Left ventricle myocardium inferior (tissue), 1 donor: Measurements from ENCODE around the gene NR1D1. TPM values are rescaled to one million over a fixed set of nuclear protein-coding genes. Genes with fewer than 3 reads are reported as not detected.
"Not testable (repeated sequence)": the region's sequence is repeated elsewhere in the genome, so short reads cannot be mapped to it uniquely, and the experiment has no call there.

ENCODE experiments used
- DNase-seq: peaks from one replicate; pipeline ENCODE4 v3.0.0-alpha.2; 2020
- H3K27ac ChIP-seq: fragments of 200-600 bp; replicated peaks from 2 replicates; pipeline ENCODE4 v1.8.0; 2021
- H3K27me3 ChIP-seq: fragments of 200-600 bp; 2 replicates; pipeline ENCODE4 v1.8.0; 2021; ENCODE audit warnings: low read depth
- H3K36me3 ChIP-seq: fragments of 200-600 bp; 2 replicates; pipeline ENCODE4 v1.8.0; 2021
- H3K4me1 ChIP-seq: fragments of 200-600 bp; 2 replicates; pipeline ENCODE4 v1.8.0; 2021
- H3K4me3 ChIP-seq: fragments of 200-600 bp; 2 replicates; pipeline ENCODE4 v1.8.0; 2021; ENCODE audit warnings: mild to moderate bottlenecking, moderate library complexity
- H3K9me3 ChIP-seq: fragments of 200-600 bp; replicated peaks from 2 replicates; pipeline ENCODE4 v1.8.0; 2021
- CTCF ChIP-seq: fragments of 200-600 bp; IDR thresholded peaks from 2 replicates; pipeline ENCODE4 v1.8.0; 2021; ENCODE audit warnings: antibody characterized with exemption, mild to moderate bottlenecking, borderline replicate concordance
- intact Hi-C: fragments of 100-400 bp; cut with micrococcal nuclease; formaldehyde crosslinking; loops from one replicate; pipeline ENCODE4 v1.11.0; 2022
- long read RNA-seq: library from polyadenylated mRNA; unstranded; transcript quantifications from one replicate; pipeline ENCODE4 v2.0.0, GENCODE V29; 2021
- total RNA-seq: library from RNA; stranded (reverse); fragmentation: NEBNext Ultra II Directional; extraction: Animal tissue kit (Norgen Biotek cat#: 25700); gene quantifications from one replicate; pipeline ENCODE4 v1.2.1, GENCODE V29; 2021
- donor health status: DM: no; HTN: yes; CAD: no; lungs with severe emphysema.

Gene NR1D1
- 19.1 TPM for total RNA-seq
- long read RNA-seq, transcript NR1D1-201 (8 exons, 2,772 nt), result major isoform, 27 of 32 reads
- long read RNA-seq, partial matches to known transcripts, result 2 of 32 reads
- long read RNA-seq, other reads (novel, unspliced or antisense), result 3 of 32 reads

GRCh38 chr17:40100419-40100668, at the start of gene NR1D1:
NR1D1 (minus strand) TSS chr17:40100589; CDS start chr17:40100094, 495 bp downstream.
- H3K36me3 ChIP-seq, result peaks cover 24% of the 10 kb centered on the region
- H3K4me1 ChIP-seq, result peaks cover 90% of the 10 kb centered on the region
- intact Hi-C loops, result no loop called here
- no peaks in the 10 kb centered on the region for H3K9me3 ChIP-seq
- peak within 1 kb of the TSS; percentile 98 for H3K4me3 ChIP-seq
- no peaks in the 10 kb centered on the region for H3K27me3 ChIP-seq
- no peak for DNase-seq
- no peak for TF ChIP-seq CTCF
- peak within 1 kb of the TSS; percentile 100 for H3K27ac ChIP-seq

GRCh38 chr17:40148527-40148926, 48.1 kb upstream of the NR1D1 start:
- DNase-seq, result no peak
- no peak for TF ChIP-seq CTCF
- Histone ChIP-seq H3K27me3 (no peaks in the 10 kb centered on the region), H3K4me1 (peaks cover 51% of the 10 kb centered on the region), H3K9me3 (no peaks in the 10 kb centered on the region), H3K4me3 (no peak overlapping the region), H3K36me3 (peaks cover 95% of the 10 kb centered on the region), H3K27ac (no peak overlapping the region)
- intact Hi-C loops, result no loop called here

- Histone ChIP-seq H3K9me3 (no peaks in the 10 kb centered on the region), H3K27me3 (no peaks in the 10 kb centered on the region), H3K4me3 (no peak overlapping the region), H3K36me3 (peaks cover 86% of the 10 kb centered on the region), H3K27ac (no peak overlapping the region), H3K4me1 (peaks cover 66% of the 10 kb centered on the region)
- intact Hi-C loops, result no loop called here
- DNase-seq, result no peak
- TF ChIP-seq CTCF, result no peak
Measured at GRCh38 chr17:40145476-40145875, 45.1 kb upstream of the NR1D1 start.

GRCh38 chr17:40143166-40143565, 42.8 kb upstream of the NR1D1 start:
- H3K4me3 ChIP-seq, intact Hi-C loops, DNase-seq, H3K27ac ChIP-seq, H3K27me3 ChIP-seq, H3K9me3 ChIP-seq: not testable (repeated sequence)
- Histone ChIP-seq H3K36me3 (peaks cover 63% of the 10 kb centered on the region), H3K4me1 (peaks cover 64% of the 10 kb centered on the region)

GRCh38 chr17:40139566-40140058, 39.2 kb upstream of the NR1D1 start:
- H3K36me3 ChIP-seq, result peaks cover 60% of the 10 kb centered on the region
- intact Hi-C loops, result no loop called here

More at GRCh38 chr17:40139566-40140058, 39.2 kb upstream of the NR1D1 start:
- TF ChIP-seq CTCF, result no peak
- H3K4me1 ChIP-seq, result peaks cover 43% of the 10 kb centered on the region
- DNase-seq, result no peak
- H3K27me3 ChIP-seq, result no peaks in the 10 kb centered on the region
- peak overlapping the region; percentile 81 for H3K4me3 ChIP-seq
- no peaks in the 10 kb centered on the region for H3K9me3 ChIP-seq
- H3K27ac ChIP-seq, result peak overlapping the region; percentile 98
